Ectodermal cell (in vitro differentiated cells): ENCODE data around the gene VCL. TPM values are rescaled to one million over a fixed set of nuclear protein-coding genes. Genes with fewer than 3 reads are reported as not detected.

Experiments used
- H3K27ac ChIP-seq: 2 replicates; pipeline ENCODE4 v1.7.0; 2013; ENCODE audit warnings: mild to moderate bottlenecking, low read depth, low read length; ENCODE audit not compliant: insufficient read depth, poor library complexity, severe bottlenecking
- H3K27me3 ChIP-seq: 2 replicates; pipeline ENCODE4 v1.7.0; 2013; ENCODE audit warnings: mild to moderate bottlenecking, low read length; ENCODE audit not compliant: insufficient read depth, control insufficient read depth, poor library complexity, severe bottlenecking
- H3K36me3 ChIP-seq: one replicate; pipeline ENCODE4 v1.7.0; 2013; ENCODE audit warnings: low read length; ENCODE audit not compliant: control insufficient read depth, insufficient read depth
- H3K4me1 ChIP-seq: one replicate; pipeline ENCODE4 v1.7.0; 2013; ENCODE audit warnings: low read length; ENCODE audit not compliant: control insufficient read depth, insufficient read depth
- H3K4me3 ChIP-seq: 2 replicates; pipeline ENCODE4 v1.7.0; 2013; ENCODE audit warnings: low read depth, low read length, control low read depth; ENCODE audit not compliant: insufficient read depth
- H3K9me3 ChIP-seq: 2 replicates; pipeline ENCODE4 v1.7.0; 2013; ENCODE audit warnings: mild to moderate bottlenecking, low read length, moderate library complexity; ENCODE audit not compliant: control insufficient read depth
- whole genome bisulfite sequencing, 2 experiments: methylation state at CpG; one replicate each; pipeline ENCODE4 v1.1.7; 2013; ENCODE audit warnings: missing lambda C conversion rate in 2 of 2; 5-methylcytosine and 5-hydroxymethylcytosine counted together
- polyA plus RNA-seq, 4 experiments: library from polyadenylated mRNA; stranded (reverse); fragments of 50-300 nt; gene quantifications; one replicate each; pipeline ENCODE4 v1.2.3, GENCODE V29; 2013

VCL gene
- 174 TPM for polyA plus RNA-seq (2013, experiment 1 of 4)
- 196 TPM for polyA plus RNA-seq (2013, experiment 2 of 4)
- 117 TPM for polyA plus RNA-seq (2013, experiment 3 of 4)
- polyA plus RNA-seq (2013, experiment 4 of 4) = 134 TPM

GRCh38 chr10:73997787-73998622 lies at the start of gene VCL:
Gene VCL (plus strand): TSS chr10:73998116. CDS start chr10:73998208, 92 bp downstream.
- peak within 1 kb of the TSS; percentile 86 for H3K27ac ChIP-seq
- peaks cover 9% of the 10 kb centered on the region for H3K4me1 ChIP-seq
- peak within 1 kb of the TSS; percentile 87 for H3K4me3 ChIP-seq
- H3K27me3 ChIP-seq = no peaks in the 10 kb centered on the region
- H3K9me3 ChIP-seq = no peaks in the 10 kb centered on the region
- no peaks in the 10 kb centered on the region for H3K36me3 ChIP-seq
- 0 to 1% methylated on average over 92 of the region's 92 CpGs for WGBS, 2 experiments

DNA sequence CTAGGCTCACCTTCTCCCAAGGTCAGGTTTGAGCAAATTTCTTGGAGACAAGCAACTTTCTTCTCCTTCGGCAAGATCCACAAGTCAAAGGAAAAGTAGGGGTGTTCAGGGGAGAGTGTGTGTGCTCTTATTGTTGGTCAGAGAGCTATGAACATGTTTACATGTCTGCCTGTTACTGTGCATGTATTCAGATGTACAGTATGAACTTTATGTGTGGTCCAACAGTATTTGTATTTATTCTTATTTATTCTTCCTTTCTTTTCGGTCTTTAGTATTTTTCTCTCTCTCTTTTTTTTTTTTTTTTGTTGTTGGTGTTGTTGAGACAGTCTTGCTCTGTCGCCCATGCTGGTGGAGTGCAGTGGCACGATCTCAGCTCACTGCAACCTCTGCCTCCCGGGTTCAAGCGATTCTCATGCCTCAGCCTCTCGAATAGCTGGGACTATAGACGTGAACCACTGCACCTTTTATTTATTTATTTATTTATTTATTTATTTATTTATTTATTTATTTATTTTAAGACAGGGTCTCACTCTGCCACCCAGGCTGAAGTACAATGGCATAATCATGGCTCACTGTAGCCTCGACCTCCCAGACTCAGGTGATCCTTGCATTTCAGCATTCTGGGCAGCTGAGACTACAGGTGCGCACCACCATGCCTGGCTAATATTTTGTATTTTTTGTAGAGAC lies 48.8 kb upstream of the VCL start:
- H3K4me3 ChIP-seq = no peak overlapping the region
- no peaks in the 10 kb centered on the region for H3K4me1 ChIP-seq
- no peaks in the 10 kb centered on the region for H3K36me3 ChIP-seq
- H3K27me3 ChIP-seq = no peaks in the 10 kb centered on the region
- 84 to 93% methylated on average over 8 to 9 of the region's 10 CpGs for WGBS, 2 experiments
- H3K27ac ChIP-seq = no peak overlapping the region
- H3K9me3 ChIP-seq = no peaks in the 10 kb centered on the region

DNA sequence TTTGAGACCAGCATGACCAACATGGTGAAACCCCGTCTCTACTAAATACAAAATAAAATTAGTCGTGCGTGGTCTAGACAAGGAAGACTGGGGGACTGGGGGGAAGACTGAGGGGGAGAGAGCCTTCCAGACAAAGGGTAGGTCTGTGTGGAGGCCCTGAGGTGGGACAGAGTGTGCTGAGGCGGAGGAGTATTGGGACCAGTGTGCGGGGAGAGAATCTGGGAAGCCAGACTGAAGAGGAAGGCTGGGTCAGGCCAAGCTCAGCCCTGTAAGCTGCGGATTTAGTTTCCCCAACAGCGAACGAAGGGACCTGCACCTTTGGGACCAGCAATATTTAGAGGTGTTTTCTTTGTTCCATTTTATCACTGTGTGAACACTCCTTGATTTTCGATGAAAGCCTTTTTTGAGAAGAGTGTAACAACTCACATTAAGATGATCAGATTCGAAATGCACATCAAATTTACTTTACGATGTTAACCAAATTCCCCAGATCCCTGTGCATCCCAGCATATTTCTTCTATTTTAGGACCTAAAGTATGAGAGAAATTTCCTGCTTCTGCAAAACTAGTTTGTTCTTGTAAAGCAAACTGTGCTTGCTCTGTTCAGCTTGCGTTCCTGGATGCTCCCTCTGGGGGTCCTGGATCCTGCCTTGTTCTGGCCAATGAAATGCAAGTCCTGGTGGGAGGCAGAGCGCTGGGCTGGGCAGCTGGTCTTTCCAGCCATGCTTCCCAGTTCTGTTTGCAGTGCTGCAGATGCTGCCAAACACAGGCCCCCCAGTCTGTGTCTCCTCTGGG lies 47.6 kb upstream of the VCL start:
- Histone ChIP-seq H3K27ac (no peak overlapping the region), H3K9me3 (no peaks in the 10 kb centered on the region), H3K4me1 (no peaks in the 10 kb centered on the region), H3K4me3 (no peak overlapping the region), H3K36me3 (no peaks in the 10 kb centered on the region), H3K27me3 (no peaks in the 10 kb centered on the region)
- WGBS, 2 experiments = 80 to 82% methylated on average over 13 of the region's 13 CpGs

GRCh38 chr10:73953665-73954064 lies 44.3 kb upstream of the VCL start:
- peaks cover 5% of the 10 kb centered on the region for H3K4me1 ChIP-seq
- H3K36me3 ChIP-seq = no peaks in the 10 kb centered on the region
- 84 to 90% methylated on average over 1 of the region's 1 CpG for WGBS, 2 experiments
- no peak overlapping the region for H3K27ac ChIP-seq
- no peaks in the 10 kb centered on the region for H3K9me3 ChIP-seq
- H3K27me3 ChIP-seq = no peaks in the 10 kb centered on the region
- no peak overlapping the region for H3K4me3 ChIP-seq

DNA sequence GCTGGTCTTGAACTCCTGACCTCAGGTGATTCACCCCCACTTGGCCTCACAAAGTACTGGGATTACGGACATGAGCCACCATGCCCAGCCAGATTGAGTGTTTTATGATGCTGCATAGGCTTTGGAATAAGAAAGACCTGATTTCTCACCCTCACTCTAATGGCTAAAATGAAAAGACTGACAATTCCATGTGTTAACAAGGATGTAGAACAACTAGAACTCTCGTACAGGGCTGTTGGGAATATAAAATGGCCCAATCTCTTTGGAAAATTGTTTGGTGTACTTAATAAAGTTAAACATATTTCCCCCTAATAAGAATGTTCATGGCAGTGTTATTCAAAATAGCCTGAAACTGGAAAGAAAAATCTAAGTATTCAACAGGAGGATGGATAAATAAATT lies 43.2 kb upstream of the VCL start:
- Histone ChIP-seq H3K9me3 (no peaks in the 10 kb centered on the region), H3K4me3 (no peak overlapping the region), H3K36me3 (no peaks in the 10 kb centered on the region), H3K27ac (no peak overlapping the region), H3K27me3 (no peaks in the 10 kb centered on the region), H3K4me1 (peaks cover 5% of the 10 kb centered on the region)
- 91 to 100% methylated on average over 2 of the region's 2 CpGs for WGBS, 2 experiments

- Histone ChIP-seq H3K27ac (no peak overlapping the region), H3K27me3 (no peaks in the 10 kb centered on the region), H3K4me1 (peaks cover 5% of the 10 kb centered on the region), H3K9me3 (no peaks in the 10 kb centered on the region), H3K4me3 (no peak overlapping the region), H3K36me3 (no peaks in the 10 kb centered on the region)
- 91 to 96% methylated on average over 2 of the region's 2 CpGs for WGBS, 2 experiments
These were observed 42.2 kb upstream of the VCL start for GRCh38 chr10:73955719-73956118.

DNA sequence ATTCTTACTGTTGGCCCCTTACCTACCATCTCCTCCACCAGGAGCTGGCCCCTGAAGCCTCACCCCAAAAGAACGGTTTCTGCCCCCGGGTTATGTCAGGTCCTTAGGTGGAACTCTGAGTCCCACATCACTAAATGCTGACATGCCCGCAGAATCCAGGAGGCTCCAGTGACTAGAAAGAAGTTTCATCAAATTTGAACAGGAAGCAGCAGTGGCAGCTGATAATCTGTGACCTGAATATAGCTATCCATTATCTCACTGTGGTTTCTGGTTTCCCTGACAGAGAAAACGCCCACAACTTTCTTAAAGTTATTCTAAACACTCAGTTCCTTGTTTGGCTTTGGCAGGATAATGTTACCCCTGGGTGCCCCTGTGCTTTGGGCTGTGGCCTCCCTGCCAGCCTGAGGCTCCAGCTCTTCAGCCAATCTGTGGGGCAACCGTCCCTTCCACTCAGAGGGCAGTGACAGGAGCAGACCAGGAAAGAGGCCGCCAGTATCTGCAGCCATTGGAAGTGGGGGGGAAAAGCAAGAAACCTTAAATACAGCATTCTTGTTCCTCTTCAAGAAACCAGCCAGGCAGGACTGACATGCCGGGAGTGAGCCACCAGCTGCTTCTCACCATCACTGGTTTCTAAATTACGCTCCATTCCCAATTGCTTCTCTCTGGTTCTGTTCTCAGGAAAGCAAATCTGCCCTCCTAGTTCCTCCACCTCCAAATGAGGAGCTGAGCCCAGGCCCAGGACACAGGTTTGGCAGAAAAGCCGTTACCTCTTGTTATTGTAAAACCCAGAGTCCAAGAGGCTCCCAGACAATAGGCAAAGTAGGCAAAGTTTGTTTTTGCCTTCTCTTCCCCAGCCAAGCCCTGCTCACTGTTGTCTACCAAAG lies 41.2 kb upstream of the VCL start:
- Histone ChIP-seq H3K4me3 (no peak overlapping the region), H3K36me3 (no peaks in the 10 kb centered on the region), H3K9me3 (no peaks in the 10 kb centered on the region), H3K27me3 (no peaks in the 10 kb centered on the region), H3K27ac (no peak overlapping the region), H3K4me1 (peaks cover 5% of the 10 kb centered on the region)
- 81 to 83% methylated on average over 9 of the region's 9 CpGs for WGBS, 2 experiments

GRCh38 chr10:73959484-73960243 lies 38.3 kb upstream of the VCL start:
- 91 to 95% methylated on average over 6 of the region's 6 CpGs for WGBS, 2 experiments
- Histone ChIP-seq H3K4me3 (no peak overlapping the region), H3K36me3 (no peaks in the 10 kb centered on the region), H3K27ac (no peak overlapping the region), H3K9me3 (no peaks in the 10 kb centered on the region), H3K27me3 (no peaks in the 10 kb centered on the region), H3K4me1 (peaks cover 5% of the 10 kb centered on the region)

DNA sequence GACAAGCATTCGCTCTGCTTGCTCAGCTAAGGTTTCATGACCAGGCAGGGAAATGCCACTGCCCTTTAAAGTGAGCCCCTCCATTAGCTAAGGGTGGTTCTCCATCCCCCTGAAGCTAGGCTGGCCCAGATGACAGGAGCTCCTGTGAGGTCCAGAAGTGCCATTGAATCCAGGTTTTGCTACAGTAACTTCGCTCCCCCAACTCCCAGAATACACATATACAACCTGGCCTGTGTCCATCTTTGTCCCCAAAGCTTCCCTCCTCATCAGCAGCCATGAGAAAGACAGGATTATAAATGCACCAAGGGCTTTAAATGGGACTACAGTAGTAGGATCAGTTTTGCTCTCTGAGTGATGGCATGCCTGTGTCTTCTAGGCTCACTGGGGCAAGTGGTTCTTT lies 35.5 kb upstream of the VCL start:
- Histone ChIP-seq H3K9me3 (no peaks in the 10 kb centered on the region), H3K4me3 (no peak overlapping the region), H3K36me3 (no peaks in the 10 kb centered on the region), H3K27me3 (no peaks in the 10 kb centered on the region), H3K27ac (no peak overlapping the region), H3K4me1 (peaks cover 4% of the 10 kb centered on the region)
- 93 to 95% methylated on average over 2 of the region's 2 CpGs for WGBS, 2 experiments
